ENCODE measurements around the gene ALKBH3.

Gene ALKBH3

GRCh38 chr11:43922295-43922648 is 41.6 kb downstream of the ALKBH3 start:
- DNase-seq (ENCODE audit: low read depth in 1 of 2, low spot score in 1 of 2): no peak

GRCh38 chr11:43922744-43923405 is 42.2 kb downstream of the ALKBH3 start:
- DNase-seq (ENCODE audit: low read depth in 1 of 2, low spot score in 1 of 2): no peak

- DNase-seq (ENCODE audit: low read depth in 1 of 2, low spot score in 1 of 2): no peak
Measured at GRCh38 chr11:43923406-43924111, 42.9 kb downstream of the ALKBH3 start.

- no peak for DNase-seq (ENCODE audit: low read depth in 1 of 2, low spot score in 1 of 2)
Measured at GRCh38 chr11:43924112-43924855, 43.7 kb downstream of the ALKBH3 start.

- DNase-seq (ENCODE audit: low read depth in 1 of 2, low spot score in 1 of 2): no peak
Measured at GRCh38 chr11:43925063-43925931, 44.7 kb downstream of the ALKBH3 start.

GRCh38 chr11:43925932-43926505 is 45.4 kb downstream of the ALKBH3 start:
- no peak for DNase-seq (ENCODE audit: low read depth in 1 of 2, low spot score in 1 of 2)

GRCh38 chr11:43927070-43927469 is 46.4 kb downstream of the ALKBH3 start:
- no peak for DNase-seq (ENCODE audit: low read depth in 1 of 2, low spot score in 1 of 2)

GRCh38 chr11:43927925-43928707 is 47.5 kb downstream of the ALKBH3 start:
- DNase-seq (ENCODE audit: low read depth in 1 of 2, low spot score in 1 of 2): no peak

- DNase-seq (ENCODE audit: low read depth in 1 of 2, low spot score in 1 of 2): no peak
Measured at GRCh38 chr11:43928721-43929120, 48.1 kb downstream of the ALKBH3 start.

- no peak for DNase-seq (ENCODE audit: low read depth in 1 of 2, low spot score in 1 of 2)
Measured at GRCh38 chr11:43930868-43931716, 50.5 kb downstream of the ALKBH3 start.

GRCh38 chr11:43931717-43932039 is 51.0 kb downstream of the ALKBH3 start:
- DNase-seq (ENCODE audit: low read depth in 1 of 2, low spot score in 1 of 2): no peak

GRCh38 chr11:43933226-43933607 is 52.6 kb downstream of the ALKBH3 start:
- DNase-seq (ENCODE audit: low read depth in 1 of 2, low spot score in 1 of 2): no peak

- no peak for DNase-seq (ENCODE audit: low read depth in 1 of 2, low spot score in 1 of 2)
Measured at GRCh38 chr11:43933608-43934551, 53.2 kb downstream of the ALKBH3 start.

GRCh38 chr11:43934601-43935423 is 54.2 kb downstream of the ALKBH3 start:
- no peak for DNase-seq (ENCODE audit: low read depth in 1 of 2, low spot score in 1 of 2)

GRCh38 chr11:43935424-43935979 is 54.9 kb downstream of the ALKBH3 start:
- no peak for DNase-seq (ENCODE audit: low read depth in 1 of 2, low spot score in 1 of 2)

GRCh38 chr11:43936076-43936475 is 55.4 kb downstream of the ALKBH3 start:
- DNase-seq (ENCODE audit: low read depth in 1 of 2, low spot score in 1 of 2): no peak

All from stimulated activated CD4-positive, alpha-beta T cell treated with anti-CD3 and anti-CD28 coated beads, Interleukin-15, amount 100 ng/mL, for 1 hour (primary cell).